Uterus (tissue), 2 donors: ENCODE results near the gene SEPTIN1.

Source experiments
- POLR2A ChIP-seq, 2 donors: fragments of 450-650 bp; IDR thresholded peaks; one replicate each; pipeline ENCODE4 v1.6.1; 2016; ENCODE audit warnings: antibody characterized with exemption in 2 of 2, mild to moderate bottlenecking in 1 of 2, moderate library complexity in 1 of 2
- TF ChIP-seq, protein P1 (sequence below), 4 experiments: fragments of 200-600 bp in 2 of 4; fragments of 450-650 bp in 2 of 4; sonication (generic) in 2 of 4; IDR thresholded peaks; one replicate each; pipeline ENCODE4 v1.5.1; 2016 to 2019; ENCODE audit warnings: antibody characterized with exemption in 4 of 4, mild to moderate bottlenecking in 2 of 4, moderate library complexity in 1 of 4

- TF ChIP-seq, protein P1, sequence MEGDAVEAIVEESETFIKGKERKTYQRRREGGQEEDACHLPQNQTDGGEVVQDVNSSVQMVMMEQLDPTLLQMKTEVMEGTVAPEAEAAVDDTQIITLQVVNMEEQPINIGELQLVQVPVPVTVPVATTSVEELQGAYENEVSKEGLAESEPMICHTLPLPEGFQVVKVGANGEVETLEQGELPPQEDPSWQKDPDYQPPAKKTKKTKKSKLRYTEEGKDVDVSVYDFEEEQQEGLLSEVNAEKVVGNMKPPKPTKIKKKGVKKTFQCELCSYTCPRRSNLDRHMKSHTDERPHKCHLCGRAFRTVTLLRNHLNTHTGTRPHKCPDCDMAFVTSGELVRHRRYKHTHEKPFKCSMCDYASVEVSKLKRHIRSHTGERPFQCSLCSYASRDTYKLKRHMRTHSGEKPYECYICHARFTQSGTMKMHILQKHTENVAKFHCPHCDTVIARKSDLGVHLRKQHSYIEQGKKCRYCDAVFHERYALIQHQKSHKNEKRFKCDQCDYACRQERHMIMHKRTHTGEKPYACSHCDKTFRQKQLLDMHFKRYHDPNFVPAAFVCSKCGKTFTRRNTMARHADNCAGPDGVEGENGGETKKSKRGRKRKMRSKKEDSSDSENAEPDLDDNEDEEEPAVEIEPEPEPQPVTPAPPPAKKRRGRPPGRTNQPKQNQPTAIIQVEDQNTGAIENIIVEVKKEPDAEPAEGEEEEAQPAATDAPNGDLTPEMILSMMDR (IDR thresholded peaks at IDR 0.05): no peak
- no peak for TF ChIP-seq POLR2A (IDR thresholded peaks at IDR 0.05)
These were observed 23.1 kb downstream of the SEPTIN1 start for GRCh38 chr16:30358990-30359870.
